ENCODE data around the gene OR6C75.
"Not testable (repeated sequence)": the region's sequence is repeated elsewhere in the genome, so short reads cannot be mapped to it uniquely, and the experiment has no call there.

OR6C75 gene

DNA sequence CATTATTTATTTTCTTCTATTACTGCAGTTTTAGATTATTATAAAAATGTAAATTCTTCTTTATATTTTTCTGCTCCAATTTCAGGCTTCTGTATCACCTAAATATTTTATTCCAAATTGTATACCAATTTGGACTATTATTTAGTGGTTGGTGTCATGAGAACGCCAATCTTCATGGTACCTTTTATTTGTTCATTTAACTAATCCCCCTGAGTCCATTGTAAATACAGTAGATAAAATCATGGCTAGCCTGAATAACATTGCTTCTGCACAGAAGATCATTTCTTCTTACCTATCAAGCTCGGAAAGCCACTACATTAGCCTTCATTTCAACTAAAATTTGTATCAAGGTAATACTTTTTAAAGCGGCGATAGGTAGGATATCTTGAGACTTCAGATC lies at the start of gene OR6C75:
Gene OR6C75 (plus strand): TSS at position 301 of the 400 bp plus-strand sequence. CDS start 2,136 bp downstream, outside the sequence.
- DNase-seq (ENCODE audit: low read depth in 2 of 2): no peak

DNA sequence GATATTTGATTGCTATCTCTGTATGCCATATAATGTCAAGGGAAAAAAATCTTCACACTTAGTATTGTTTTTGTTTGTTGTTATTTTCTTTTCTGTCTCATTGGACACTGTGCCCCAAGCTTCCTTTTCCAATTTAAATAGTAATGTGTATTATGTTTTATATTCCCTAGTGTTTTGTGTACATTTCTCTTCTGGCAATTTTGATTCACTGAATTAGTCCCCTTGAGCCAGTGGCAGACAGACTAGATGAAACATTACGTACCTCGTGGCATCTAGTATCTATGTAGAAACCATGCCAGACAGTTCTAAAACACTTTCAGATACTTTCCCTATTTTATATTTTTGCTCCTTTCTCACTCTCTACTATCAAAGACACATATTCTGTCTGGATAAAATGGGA lies 48.7 kb upstream of the OR6C75 start, which contains the start of gene OR6C1:
Gene OR6C1 (plus strand): TSS at position 301 of the 400 bp plus-strand sequence. CDS start 6,257 bp downstream, outside the sequence.
- DNase-seq (ENCODE audit: low read depth in 2 of 2): no peak

DNA sequence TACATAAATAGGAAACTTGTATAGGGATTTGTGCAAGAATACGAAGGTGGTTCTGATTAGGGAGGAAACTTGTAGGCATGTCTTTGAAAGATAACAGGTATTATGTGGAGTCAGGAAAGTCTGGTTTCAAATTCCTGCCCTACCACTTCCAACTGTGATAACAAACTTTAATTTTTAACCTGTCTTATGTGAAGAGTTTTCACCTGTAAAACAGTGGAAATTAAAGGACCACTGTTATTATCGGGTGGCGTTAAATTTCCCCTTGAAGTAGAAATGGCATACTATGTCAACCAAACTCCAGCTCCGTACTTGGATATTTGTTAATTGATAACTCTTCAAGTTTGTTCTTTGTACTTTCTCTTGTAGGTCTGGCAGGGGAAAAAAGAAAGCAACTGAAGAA lies 42.6 kb upstream of the OR6C75 start:
- DNase-seq (ENCODE audit: low read depth in 2 of 2): no peak

DNA sequence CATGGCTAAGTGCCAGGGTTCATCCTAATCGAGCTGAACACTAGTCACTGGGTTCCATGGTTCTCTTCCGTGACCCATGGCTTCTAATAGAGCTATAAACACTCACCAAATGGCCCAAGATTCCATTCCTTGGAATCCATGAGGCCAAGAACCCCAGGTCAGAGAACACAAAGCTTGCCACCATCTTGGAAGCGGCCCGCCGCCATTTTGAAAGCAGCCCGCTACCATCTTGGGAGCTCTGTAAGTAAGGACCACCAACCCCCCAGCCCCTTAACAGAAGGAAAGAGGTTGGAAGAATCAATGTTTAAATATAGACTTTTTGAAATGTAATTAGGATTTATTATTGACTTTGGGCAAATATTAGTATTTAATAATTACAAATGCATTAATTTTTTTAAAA lies 37.0 kb upstream of the OR6C75 start:
- not testable (repeated sequence) for DNase-seq (ENCODE audit: low read depth in 2 of 2)

DNA sequence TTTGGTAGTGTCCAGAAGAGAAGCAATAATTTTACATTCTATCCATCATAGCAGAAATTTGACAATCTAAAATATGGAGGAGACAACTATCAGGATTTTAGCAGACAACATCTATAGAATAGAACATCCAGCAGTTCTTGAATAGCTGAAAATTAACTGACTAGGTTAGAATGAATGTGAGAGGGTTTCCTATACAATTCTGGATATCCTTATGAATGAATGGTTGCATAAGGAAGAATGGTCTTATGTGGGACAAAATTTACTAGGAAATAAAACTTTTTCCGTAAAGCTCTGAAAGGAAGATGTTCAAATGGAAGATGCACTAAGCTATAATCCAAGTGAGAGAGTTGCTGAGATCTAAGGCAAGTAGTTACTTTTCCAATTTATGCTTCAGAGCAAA lies 32.3 kb upstream of the OR6C75 start, which contains the start of gene OR6C3:
Gene OR6C3 (plus strand): TSS at position 301 of the 400 bp plus-strand sequence. CDS start 955 bp downstream, outside the sequence.
- no peak for DNase-seq (ENCODE audit: low read depth in 2 of 2)

DNA sequence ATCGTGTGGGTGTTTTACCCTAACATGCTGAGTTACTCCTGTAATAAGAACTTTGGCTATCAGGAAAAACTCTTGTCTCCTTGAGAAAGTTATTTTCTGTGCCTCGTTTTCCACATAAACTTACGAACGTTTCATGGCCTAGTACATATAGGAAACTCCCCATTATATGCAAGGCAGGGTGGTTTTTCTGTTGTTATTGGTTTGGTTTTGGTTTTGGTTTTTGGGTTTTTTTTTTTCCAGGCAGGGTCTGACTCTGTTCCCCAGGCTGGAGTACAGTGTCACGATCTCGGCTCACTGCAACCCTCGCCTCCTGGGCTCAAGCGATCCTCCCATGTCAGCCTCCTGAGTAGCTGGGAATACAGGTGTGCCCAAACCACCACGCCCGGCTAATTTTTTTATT lies 26.8 kb upstream of the OR6C75 start:
- DNase-seq (ENCODE audit: low read depth in 2 of 2): no peak

DNA sequence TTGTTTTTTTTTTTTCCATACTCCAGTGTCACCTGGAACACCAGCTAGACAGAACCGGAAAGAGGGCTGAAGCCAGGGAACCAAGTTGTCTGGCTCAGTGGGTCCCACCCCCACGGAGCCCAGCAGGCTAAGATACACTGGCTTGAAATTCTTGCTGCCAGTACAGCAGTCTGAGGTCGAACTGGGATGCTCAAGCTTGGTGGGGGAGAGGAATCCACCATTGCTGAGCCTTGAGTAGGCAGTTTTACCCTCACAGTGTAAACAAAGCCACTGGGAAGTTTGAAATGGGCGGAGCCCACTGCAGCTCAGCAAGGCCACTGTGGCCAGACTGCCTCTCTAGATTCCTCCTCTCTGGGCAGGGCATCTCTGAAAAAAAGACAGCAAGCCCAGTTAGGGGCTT lies 7.4 kb upstream of the OR6C75 start:
- DNase-seq (ENCODE audit: low read depth in 2 of 2): not testable (repeated sequence)

DNA sequence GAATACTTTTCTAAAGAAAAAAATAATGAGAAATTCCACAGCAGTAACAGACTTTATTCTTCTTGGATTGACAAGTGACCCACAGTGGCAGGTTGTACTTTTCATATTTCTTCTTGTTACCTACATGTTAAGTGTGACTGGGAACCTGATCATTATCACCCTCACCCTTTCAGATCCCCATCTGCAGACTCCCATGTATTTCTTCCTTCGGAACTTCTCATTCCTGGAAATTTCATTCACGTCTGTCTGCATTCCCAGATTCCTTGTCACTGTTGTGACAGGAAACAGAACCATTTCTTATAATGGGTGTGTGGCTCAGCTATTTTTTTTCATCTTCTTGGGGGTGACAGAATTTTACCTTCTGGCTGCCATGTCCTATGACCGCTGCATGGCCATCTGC lies 2.3 kb downstream of the OR6C75 start:
- no peak for DNase-seq (ENCODE audit: low read depth in 2 of 2)

DNA sequence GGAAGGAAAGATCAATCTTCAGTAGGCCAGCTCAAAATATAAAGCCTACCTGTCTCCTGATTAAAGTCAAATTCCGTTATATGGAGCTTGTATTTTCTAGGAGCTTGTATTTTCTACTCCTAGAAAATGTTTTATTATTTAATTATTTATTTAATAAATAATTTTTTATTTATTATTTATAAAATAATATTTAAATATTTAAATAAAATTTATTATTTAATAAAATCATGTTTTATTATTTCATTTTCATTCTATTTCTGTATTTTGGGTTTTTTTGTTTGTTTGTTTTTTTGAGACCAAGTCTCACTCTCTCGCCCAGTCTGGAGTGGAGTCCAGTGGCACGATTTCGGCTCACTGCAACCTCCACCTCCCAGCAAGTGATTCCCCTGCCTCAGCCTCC lies 9.7 kb downstream of the OR6C75 start:
- DNase-seq (ENCODE audit: low read depth in 2 of 2): no peak

DNA sequence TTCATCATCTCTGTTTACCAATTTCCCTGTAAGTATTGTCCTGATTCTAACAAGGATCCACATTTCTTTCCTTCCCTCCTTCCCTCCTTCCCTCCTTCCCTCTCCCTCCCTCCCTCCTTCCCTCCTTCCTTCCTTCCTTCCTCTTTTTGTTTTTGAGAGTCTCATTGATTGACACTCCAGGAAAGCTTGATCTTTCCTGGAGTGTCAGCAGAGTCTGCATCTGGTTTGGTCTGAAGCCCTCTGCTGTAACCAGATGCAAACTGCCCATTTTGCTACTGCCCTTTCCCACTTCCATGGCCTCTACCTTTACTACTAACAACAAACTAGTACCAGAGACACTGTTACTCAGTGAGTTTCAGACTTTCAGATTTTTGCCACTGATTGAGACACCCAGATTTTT lies 23.1 kb downstream of the OR6C75 start:
- DNase-seq (ENCODE audit: low read depth in 2 of 2): no peak

DNA sequence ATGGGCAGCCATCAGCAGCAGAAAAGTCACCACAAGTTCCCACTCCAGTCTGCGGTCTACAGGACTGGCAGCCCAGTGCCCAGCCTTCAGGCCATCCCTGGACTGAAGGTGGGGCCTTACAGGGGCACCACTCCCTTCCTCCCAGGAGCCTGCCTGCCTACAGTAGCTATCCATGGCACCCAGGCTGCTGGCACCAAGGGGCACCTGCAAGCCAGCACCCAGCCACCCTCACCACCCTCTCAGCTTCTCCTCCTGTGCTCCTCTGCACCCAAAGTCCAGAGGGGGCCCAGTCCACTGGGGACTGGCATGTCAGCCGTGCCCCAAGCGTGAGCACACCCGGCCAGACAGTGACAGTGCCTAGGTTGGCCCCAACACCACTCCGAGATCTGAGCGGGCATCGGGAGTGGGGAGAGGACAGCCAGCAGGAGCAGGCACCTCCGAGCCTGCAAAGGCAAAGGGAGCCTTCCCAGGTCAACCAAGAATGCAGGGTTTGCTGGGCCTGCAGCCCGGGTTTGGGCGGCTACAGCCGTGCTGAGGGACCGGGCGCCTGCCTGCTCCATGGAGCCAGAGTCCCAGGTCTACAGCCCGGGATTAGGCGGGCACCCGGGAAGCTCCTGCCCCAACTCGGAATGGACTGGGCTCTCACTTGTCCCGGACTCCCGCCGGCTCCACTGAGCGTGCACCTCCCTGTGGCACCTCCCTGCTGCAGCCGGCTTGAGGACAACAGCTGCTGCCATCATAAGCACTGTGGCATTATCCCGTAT lies 29.4 kb downstream of the OR6C75 start:
- no peak for DNase-seq (ENCODE audit: low read depth in 2 of 2)

DNA sequence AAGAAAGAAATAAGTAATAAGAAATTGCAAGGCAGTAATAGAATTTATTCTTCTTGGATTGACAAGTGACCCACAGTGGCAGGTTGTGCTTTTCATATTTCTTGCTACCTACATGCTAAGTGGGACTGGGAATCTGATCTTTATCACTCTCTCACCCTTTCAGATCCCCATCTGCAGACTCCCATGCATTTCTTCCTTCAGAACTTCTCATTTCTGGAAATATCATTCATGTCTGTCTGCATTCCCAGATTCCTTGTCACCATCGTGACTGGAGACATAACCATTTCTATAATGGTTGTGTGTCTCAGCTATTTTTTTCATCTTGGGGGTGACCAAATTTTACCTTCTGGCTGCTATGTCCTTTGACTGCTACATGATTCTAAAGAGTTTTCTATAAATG lies 33.6 kb downstream of the OR6C75 start:
- DNase-seq (ENCODE audit: low read depth in 2 of 2): no peak

DNA sequence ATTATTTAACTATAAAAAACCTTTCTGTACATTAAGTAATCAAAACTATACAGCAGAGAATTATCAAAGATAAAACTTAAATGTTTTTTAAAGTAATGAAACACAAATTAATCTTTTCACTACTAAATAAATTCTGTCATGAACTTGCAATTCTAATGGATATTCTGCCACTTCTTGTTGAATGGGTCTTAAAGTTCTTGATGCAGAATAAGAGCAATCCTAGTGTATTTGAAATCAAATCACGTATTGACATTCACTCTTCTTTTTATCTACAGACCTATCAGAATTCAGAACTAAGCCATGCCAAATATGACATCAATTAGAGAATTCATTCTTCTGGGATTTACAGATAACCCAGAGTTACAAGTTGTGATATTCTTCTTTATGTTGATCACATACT lies 37.5 kb downstream of the OR6C75 start, which contains the start of gene OR6C65:
Gene OR6C65 (plus strand): TSS at position 301 of the 400 bp plus-strand sequence. CDS start 0 bp downstream, at position 301.
- DNase-seq (ENCODE audit: low read depth in 2 of 2): no peak

DNA sequence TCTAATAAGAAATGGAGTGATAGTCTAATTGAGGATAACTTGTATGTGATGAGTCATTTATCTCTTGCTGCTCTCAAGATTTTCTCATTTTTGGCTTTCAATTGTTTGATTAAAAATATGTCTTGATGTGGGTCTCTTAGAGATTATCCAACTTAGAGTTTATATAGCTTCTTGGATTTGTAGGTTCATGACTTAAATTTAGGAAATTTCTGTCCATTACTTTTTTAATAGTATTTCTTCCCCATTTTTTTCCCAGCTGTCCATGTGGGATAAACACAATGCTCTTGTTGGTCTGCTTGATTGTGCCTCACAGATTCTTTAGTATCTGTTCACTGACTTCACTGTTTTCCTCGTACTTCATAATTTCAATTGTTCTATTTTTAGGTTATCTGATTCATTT lies 45.1 kb downstream of the OR6C75 start:
- DNase-seq (ENCODE audit: low read depth in 2 of 2): no peak

DNA sequence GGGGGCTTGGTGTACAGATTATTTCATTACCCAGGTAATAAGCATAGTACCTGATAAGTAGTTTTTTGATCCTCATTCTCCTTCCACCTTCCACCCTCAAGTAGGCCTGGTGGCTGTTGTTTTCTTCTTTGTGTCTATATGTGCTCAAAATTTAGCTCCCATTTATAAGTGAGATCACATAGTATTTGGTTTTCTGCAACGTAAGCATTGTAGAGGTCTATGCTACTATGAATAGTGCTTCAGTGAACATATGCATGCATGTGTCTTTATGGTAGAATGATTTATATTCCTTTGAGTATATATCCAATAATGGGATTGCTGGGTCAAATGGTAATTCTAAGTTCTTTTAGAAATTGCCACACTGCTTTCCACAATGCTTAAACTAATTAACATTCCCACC lies 46.4 kb downstream of the OR6C75 start:
- DNase-seq (ENCODE audit: low read depth in 2 of 2): not testable (repeated sequence)

DNA sequence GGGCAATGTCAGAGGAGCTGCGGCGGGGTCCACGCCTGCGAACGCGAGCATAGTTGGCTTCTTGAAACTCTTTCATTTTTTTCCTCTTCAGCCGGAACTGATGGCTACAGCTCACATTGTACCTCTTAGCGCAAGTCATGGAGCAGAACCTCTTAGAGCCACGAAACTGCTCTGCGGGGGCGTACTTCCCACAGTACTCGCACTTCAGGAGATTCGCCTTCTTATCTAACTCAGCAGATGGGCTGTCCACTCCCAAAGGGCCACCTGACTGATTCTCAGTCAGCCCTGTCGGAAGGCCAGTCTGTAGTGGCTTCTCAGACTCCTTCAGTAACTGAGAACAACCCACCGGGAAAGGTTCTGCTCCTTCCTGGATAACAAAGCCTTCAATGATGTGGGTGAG lies 49.4 kb downstream of the OR6C75 start:
- not testable (repeated sequence) for DNase-seq (ENCODE audit: low read depth in 2 of 2)

DNA sequence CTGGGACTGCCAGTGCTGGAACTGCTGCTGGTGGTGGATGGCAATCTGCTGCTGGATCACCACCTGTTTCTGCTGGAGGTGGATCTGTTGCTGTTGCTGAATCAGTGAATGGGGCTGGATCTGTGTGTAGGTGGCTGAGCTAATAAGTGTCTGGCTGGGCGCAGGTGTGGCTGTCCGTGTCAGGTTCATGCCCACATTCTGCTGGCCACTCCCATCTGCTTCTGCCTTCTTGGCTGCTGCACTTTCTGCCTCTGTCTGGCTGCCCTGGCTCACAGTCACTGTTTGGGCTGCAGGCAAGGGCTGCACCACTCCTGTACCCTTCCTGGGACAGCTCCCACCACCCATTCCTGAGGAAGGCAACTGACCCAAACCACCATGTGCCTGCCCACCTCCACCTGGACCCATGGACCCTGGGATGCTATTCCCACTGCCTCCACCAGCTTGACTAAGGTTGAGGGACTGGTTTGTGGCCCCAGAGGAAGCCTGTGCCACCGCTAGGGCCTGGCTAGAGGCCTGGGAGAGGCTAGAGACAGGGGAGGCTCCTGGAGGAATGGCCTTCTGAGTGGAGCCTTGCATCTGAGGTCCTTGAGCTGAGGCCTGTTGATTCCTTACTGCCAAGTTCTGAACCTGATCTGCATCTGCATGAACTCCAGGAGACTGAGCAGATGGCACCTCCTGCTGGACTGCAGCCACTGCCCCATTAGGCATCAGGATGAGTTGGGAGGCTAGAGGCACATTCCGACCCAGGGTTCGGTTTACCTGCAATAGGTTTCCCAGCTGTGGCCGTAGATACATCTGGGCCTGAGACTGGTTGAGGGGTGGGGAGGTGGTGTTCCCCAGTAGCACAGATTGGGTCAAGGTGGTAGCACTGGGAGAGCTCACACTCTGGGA lies 51.0 kb downstream of the OR6C75 start:
- not testable (repeated sequence) for DNase-seq (ENCODE audit: low read depth in 2 of 2)

DNA sequence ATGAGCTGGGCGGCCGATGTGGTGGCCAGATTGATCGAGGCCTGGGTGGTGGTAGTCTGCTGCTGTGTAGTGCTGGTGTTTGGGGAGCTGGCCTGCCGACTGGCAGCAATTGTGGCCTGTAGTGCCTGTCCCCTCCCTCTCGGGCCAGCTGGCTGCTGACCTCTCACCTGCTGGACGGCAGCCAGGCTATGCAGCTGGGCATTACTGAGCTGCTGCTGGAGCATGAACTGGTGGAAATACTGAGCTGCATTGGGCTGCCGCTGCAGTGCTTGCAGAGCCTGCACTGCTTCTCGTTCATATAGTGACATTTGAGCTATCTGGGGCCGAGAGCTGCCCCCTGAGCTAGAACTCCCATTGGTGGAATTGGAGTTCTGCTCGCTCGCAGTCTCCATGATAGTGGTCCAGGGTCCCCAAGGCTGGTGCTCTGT lies 51.6 kb downstream of the OR6C75 start:
- DNase-seq (ENCODE audit: low read depth in 2 of 2): not testable (repeated sequence)

DNA sequence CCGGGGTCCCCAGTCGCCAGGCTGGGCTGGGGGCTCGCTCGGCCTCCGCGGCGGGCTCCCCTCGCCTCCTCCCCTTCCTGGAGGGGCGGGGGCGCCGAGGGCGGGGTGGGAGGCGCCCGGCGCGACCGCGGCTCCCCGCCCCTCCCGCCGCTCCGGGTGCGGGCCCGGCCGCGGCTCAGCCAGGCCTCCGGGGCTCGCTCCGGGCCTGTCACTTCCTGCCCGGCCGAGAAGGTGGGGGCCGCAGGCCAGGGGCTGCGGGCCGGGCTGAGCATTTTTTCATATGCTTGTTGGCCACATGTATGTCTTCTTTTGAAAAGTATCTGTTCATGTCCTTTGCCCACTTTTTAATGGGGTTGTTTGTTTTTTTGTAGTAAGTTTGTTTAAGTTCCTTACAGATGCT lies 52.1 kb downstream of the OR6C75 start:
- not testable (repeated sequence) for DNase-seq (ENCODE audit: low read depth in 2 of 2)

DNA sequence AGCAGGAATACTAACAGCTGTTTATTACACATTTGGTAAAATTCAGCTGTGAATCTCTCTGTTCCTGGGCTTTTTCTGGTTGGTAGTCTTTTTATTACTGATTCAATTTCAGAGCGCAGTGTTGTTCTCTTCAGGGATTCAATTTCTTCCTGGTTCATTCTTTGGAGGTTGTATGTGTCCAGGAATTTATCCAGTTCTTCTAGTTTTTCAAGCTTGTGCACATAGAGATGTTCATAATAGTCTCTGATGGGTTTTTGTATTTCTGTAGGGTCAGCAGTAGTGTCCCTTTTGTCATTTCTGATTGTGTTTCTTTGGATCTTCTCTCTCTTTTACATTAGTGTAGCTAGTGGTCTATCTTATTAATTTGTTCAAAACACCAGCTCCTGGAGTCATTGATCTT lies 54.2 kb downstream of the OR6C75 start:
- DNase-seq (ENCODE audit: low read depth in 2 of 2): no peak
